Activated T-cell treated with anti-CD3 and anti-CD28 coated beads, Interleukin-2, amount 50 U/mL, for 4 hours (primary cell): ENCODE measurements around the gene CDR2L. TPM values are rescaled to one million over a fixed set of nuclear protein-coding genes. Genes with fewer than 3 reads are reported as not detected.
"Not testable (repeated sequence)": the region's sequence is repeated elsewhere in the genome, so short reads cannot be mapped to it uniquely, and the experiment has no call there.

Source experiments
- ATAC-seq, 2 donors: fragments of 200-7000 bp; cut with Tn5 transposase; one replicate each; pipeline ENCODE4 v1.10.0; 2021
- DNase-seq: peaks from one replicate; pipeline ENCODE4 v3.0.0-alpha.2; 2020
- H3K27me3 Mint-ChIP-seq: one replicate; pipeline ENCODE4 v1.8.0; 2021; ENCODE audit warnings: low read depth, mixed read lengths
- H3K36me3 Mint-ChIP-seq: one replicate; pipeline ENCODE4 v1.8.0; 2022; ENCODE audit warnings: mixed read lengths; ENCODE audit not compliant: insufficient read depth
- H3K4me1 Mint-ChIP-seq: one replicate; pipeline ENCODE4 v1.8.0; 2021; ENCODE audit warnings: low read depth, mixed read lengths
- H3K4me3 Mint-ChIP-seq: one replicate; pipeline ENCODE4 v1.8.0; 2021; ENCODE audit warnings: mild to moderate bottlenecking, moderate library complexity, mixed read lengths
- H3K9me3 Mint-ChIP-seq: one replicate; pipeline ENCODE4 v1.8.0; 2021; ENCODE audit warnings: mixed read lengths
- total RNA-seq, 3 donors: library from RNA; stranded (reverse); gene quantifications; one replicate each; pipeline ENCODE4 v1.2.1, GENCODE V29; 2021

The CDR2L gene
- total RNA-seq, 3 donors from 2014 or later, result 0.84 to 1.3 (median 1.0) TPM

- DNase-seq, result no peak
- no peak for ATAC-seq
- H3K36me3 Mint-ChIP-seq, result no peaks in the 10 kb centered on the region
- H3K4me1 Mint-ChIP-seq, result no peaks in the 10 kb centered on the region
- H3K4me3 Mint-ChIP-seq, result no peak overlapping the region
- H3K27me3 Mint-ChIP-seq, result peaks cover 6% of the 10 kb centered on the region
- no peaks in the 10 kb centered on the region for H3K9me3 Mint-ChIP-seq
Measured at GRCh38 chr17:75005291-75005690, 17.9 kb downstream of the CDR2L start.

- not testable (repeated sequence) for H3K4me1 Mint-ChIP-seq, ATAC-seq, H3K36me3 Mint-ChIP-seq, H3K27me3 Mint-ChIP-seq, H3K9me3 Mint-ChIP-seq, DNase-seq, H3K4me3 Mint-ChIP-seq
Measured at GRCh38 chr17:75006084-75006483, 18.7 kb downstream of the CDR2L start.

- H3K4me1 Mint-ChIP-seq, result peaks cover 7% of the 10 kb centered on the region
Measured at GRCh38 chr17:75006653-75007052, 19.2 kb downstream of the CDR2L start.

GRCh38 chr17:75008373-75008772 lies 20.9 kb downstream of the CDR2L start:
- Mint-ChIP-seq H3K4me3 (no peak overlapping the region), H3K36me3 (peaks cover 1% of the 10 kb centered on the region), H3K4me1 (peaks cover 17% of the 10 kb centered on the region), H3K27me3 (peaks cover 2% of the 10 kb centered on the region), H3K9me3 (no peaks in the 10 kb centered on the region)
- DNase-seq, result no peak
- ATAC-seq, result no peak

More at GRCh38 chr17:75006653-75007052, 19.2 kb downstream of the CDR2L start:
- Mint-ChIP-seq H3K4me3 (no peak overlapping the region), H3K27me3 (peaks cover 6% of the 10 kb centered on the region), H3K9me3 (no peaks in the 10 kb centered on the region), H3K36me3 (no peaks in the 10 kb centered on the region)
- DNase-seq (no peak), ATAC-seq (no peak)

GRCh38 chr17:75009139-75009724 lies 21.8 kb downstream of the CDR2L start:
- DNase-seq, result no peak
- Mint-ChIP-seq H3K27me3 (peaks cover 2% of the 10 kb centered on the region), H3K9me3 (no peaks in the 10 kb centered on the region), H3K4me3 (no peak overlapping the region), H3K4me1 (peaks cover 25% of the 10 kb centered on the region), H3K36me3 (peaks cover 6% of the 10 kb centered on the region)
- no peak for ATAC-seq

- Mint-ChIP-seq H3K9me3 (no peaks in the 10 kb centered on the region), H3K4me3 (peak overlapping the region; percentile 37), H3K27me3 (no peaks in the 10 kb centered on the region), H3K4me1 (peaks cover 34% of the 10 kb centered on the region), H3K36me3 (peaks cover 13% of the 10 kb centered on the region)
- ATAC-seq (no peak), DNase-seq (no peak)
Measured at GRCh38 chr17:75010683-75011400, 23.4 kb downstream of the CDR2L start.

- DNase-seq, result no peak
- H3K4me3 Mint-ChIP-seq, result peak overlapping the region; percentile 96
- no peaks in the 10 kb centered on the region for H3K27me3 Mint-ChIP-seq
- no peaks in the 10 kb centered on the region for H3K9me3 Mint-ChIP-seq
- peaks cover 36% of the 10 kb centered on the region for H3K4me1 Mint-ChIP-seq
- ATAC-seq, result peak in 1 of 2 donors; percentile 7
- H3K36me3 Mint-ChIP-seq, result peaks cover 15% of the 10 kb centered on the region
Measured at GRCh38 chr17:75011401-75012095, 24.1 kb downstream of the CDR2L start.

- no peaks in the 10 kb centered on the region for H3K27me3 Mint-ChIP-seq
Measured at GRCh38 chr17:75012096-75012345, 24.6 kb downstream of the CDR2L start.

GRCh38 chr17:75012346-75013091 lies 25.1 kb downstream of the CDR2L start, which contains the start of gene MRPL58:
Gene MRPL58, plus strand, starts transcription at chr17:75012670. Its CDS starts 17 bp downstream, at chr17:75012687.
- H3K27me3 Mint-ChIP-seq, result no peaks in the 10 kb centered on the region
- peak; percentile 74 for DNase-seq
- H3K4me1 Mint-ChIP-seq, result peaks cover 36% of the 10 kb centered on the region
- no peaks in the 10 kb centered on the region for H3K9me3 Mint-ChIP-seq
- H3K4me3 Mint-ChIP-seq, result peak within 1 kb of the TSS; percentile 96
- peak; percentile 97 for ATAC-seq
- H3K36me3 Mint-ChIP-seq, result peaks cover 15% of the 10 kb centered on the region

More at GRCh38 chr17:75012096-75012345, 24.6 kb downstream of the CDR2L start:
- Mint-ChIP-seq H3K36me3 (peaks cover 15% of the 10 kb centered on the region), H3K9me3 (no peaks in the 10 kb centered on the region), H3K4me1 (peaks cover 36% of the 10 kb centered on the region), H3K4me3 (peak overlapping the region; percentile 96)
- DNase-seq (no peak), ATAC-seq (no peak)

GRCh38 chr17:75013092-75013559 lies 25.7 kb downstream of the CDR2L start:
- Mint-ChIP-seq H3K27me3 (no peaks in the 10 kb centered on the region), H3K9me3 (no peaks in the 10 kb centered on the region), H3K4me3 (peak overlapping the region; percentile 96), H3K4me1 (peaks cover 36% of the 10 kb centered on the region), H3K36me3 (peaks cover 17% of the 10 kb centered on the region)
- DNase-seq (no peak), ATAC-seq (no peak)

- H3K9me3 Mint-ChIP-seq, result no peaks in the 10 kb centered on the region
- H3K4me3 Mint-ChIP-seq, result no peak overlapping the region
- peaks cover 42% of the 10 kb centered on the region for H3K36me3 Mint-ChIP-seq
- H3K4me1 Mint-ChIP-seq, result peaks cover 11% of the 10 kb centered on the region
- DNase-seq (no peak), ATAC-seq (no peak)
- H3K27me3 Mint-ChIP-seq, result no peaks in the 10 kb centered on the region
Measured at GRCh38 chr17:75019146-75019545, 31.7 kb downstream of the CDR2L start.

- Mint-ChIP-seq H3K27me3 (no peaks in the 10 kb centered on the region), H3K36me3 (peaks cover 42% of the 10 kb centered on the region), H3K4me1 (peaks cover 9% of the 10 kb centered on the region), H3K9me3 (no peaks in the 10 kb centered on the region), H3K4me3 (no peak overlapping the region)
- no peak for DNase-seq
- no peak for ATAC-seq
Measured at GRCh38 chr17:75019710-75020109, 32.3 kb downstream of the CDR2L start.

GRCh38 chr17:75020331-75021110 lies 33.1 kb downstream of the CDR2L start:
- Mint-ChIP-seq H3K27me3 (no peaks in the 10 kb centered on the region), H3K4me3 (no peak overlapping the region), H3K9me3 (no peaks in the 10 kb centered on the region), H3K4me1 (peaks cover 10% of the 10 kb centered on the region), H3K36me3 (peaks cover 38% of the 10 kb centered on the region)
- ATAC-seq (no peak), DNase-seq (no peak)
